GM13976 (cell line): Measurements from ENCODE around the gene TBXA2R.

Experiments used
- DNase-seq: peaks from one replicate; pipeline ENCODE4 v3.0.0; 2012; ENCODE audit warnings: low spot score
- in situ Hi-C: fragments of 300-500 bp; cut with MboI; formaldehyde crosslinking; loops from one replicate; pipeline ENCODE4 v1.12.0; 2022; ENCODE audit warnings: low sequenced_read_pairs, mixed read lengths, inconsistent platforms; ENCODE audit not compliant: unreplicated experiment
- TF ChIP-seq, protein P1 (sequence below): IDR thresholded peaks from 2 replicates; pipeline ENCODE4 v1.5.1; 2012; ENCODE audit warnings: borderline replicate concordance, mild to moderate bottlenecking; ENCODE audit not compliant: insufficient read depth; ENCODE audit errors: extremely low read depth, missing control alignments, control extremely low read depth

The TBXA2R gene

DNA sequence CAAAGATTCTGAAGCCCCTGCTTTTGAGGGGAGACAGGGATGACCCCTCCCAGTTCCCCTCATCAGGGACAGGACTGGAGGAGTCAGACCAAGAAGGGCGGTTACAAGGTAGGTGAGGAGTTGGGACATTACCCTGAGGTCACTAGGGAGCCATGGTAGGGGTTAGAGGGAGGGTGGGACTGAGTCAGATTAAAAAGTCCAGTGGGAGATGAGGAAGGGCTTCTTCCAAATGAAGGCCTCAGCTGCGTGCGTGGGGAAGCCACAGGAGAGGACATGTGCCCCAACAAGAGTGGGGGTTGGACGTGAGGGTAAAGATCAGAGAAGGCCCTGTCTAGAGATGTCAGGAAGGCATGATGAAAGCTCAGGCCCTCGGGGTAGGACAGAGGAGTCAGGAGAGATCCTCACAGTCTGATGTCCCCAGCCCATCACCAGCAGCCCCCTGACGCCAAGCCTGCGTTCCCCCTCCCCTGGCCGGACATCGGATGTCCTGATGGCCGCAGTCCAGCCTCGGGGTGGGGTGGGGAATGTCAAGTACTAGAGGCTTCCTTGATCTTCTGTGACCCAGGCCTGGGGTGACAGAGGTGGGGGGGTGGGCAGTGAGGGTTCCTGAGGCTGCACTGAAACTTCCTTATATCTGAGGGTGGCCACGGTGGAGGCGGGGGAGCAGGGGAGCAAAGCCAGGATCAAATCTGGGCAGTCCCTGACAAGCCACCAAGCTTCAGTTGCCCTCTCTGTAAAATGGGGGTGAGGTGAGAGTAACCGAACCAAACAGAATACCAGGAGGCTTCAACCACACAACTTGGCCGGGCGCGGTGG lies 42.8 kb downstream of the TBXA2R start:
- no peak for DNase-seq
- TF ChIP-seq, protein P1, sequence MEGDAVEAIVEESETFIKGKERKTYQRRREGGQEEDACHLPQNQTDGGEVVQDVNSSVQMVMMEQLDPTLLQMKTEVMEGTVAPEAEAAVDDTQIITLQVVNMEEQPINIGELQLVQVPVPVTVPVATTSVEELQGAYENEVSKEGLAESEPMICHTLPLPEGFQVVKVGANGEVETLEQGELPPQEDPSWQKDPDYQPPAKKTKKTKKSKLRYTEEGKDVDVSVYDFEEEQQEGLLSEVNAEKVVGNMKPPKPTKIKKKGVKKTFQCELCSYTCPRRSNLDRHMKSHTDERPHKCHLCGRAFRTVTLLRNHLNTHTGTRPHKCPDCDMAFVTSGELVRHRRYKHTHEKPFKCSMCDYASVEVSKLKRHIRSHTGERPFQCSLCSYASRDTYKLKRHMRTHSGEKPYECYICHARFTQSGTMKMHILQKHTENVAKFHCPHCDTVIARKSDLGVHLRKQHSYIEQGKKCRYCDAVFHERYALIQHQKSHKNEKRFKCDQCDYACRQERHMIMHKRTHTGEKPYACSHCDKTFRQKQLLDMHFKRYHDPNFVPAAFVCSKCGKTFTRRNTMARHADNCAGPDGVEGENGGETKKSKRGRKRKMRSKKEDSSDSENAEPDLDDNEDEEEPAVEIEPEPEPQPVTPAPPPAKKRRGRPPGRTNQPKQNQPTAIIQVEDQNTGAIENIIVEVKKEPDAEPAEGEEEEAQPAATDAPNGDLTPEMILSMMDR: no peak
- in situ Hi-C loops: no loop called here

DNA sequence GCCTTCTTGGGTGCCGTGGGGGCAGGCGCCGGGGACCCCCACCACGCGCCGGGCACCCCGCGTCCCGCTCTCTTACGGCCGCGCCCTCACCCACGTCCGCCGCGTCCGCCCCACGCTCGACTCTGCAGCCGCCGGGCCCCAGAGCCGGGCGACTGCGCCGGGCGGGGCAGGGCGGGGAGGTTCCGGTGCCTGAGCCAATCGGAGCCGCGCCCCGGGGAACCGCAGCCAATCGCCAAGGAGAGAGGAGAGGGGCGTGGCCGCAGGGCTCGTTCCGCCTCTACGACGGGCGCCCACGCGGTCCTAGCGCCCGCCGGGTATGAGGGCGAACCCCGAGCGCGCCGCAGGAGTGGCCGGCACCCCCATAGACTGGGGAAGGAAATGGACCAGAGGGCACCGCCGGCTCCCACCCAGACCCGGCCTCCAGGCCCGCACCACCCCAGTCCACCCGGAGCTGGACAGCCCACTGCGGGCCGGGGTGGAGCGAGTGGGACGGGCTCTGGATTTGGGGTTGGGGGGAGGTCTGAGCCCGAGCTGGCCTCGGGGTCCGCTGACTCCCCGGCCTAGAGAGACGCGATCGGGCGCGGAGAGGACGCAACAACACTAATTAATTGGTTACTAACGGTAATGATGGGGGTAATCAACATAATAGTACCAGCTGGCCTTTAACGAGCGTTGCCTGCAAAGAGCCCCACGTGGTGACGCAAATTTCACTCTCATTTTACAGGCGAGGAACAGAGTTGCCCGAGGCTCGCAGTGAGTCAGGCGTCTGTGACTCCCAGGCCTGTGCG lies 49.0 kb downstream of the TBXA2R start, which contains the start of gene MFSD12:
TSS of gene MFSD12 (minus strand) at position 126 of the 788 bp plus-strand sequence. CDS start 183 bp downstream, outside the sequence.
- DNase-seq: peak; percentile 100
- TF ChIP-seq, protein P1: no peak
- in situ Hi-C loops: no loop called here

DNA sequence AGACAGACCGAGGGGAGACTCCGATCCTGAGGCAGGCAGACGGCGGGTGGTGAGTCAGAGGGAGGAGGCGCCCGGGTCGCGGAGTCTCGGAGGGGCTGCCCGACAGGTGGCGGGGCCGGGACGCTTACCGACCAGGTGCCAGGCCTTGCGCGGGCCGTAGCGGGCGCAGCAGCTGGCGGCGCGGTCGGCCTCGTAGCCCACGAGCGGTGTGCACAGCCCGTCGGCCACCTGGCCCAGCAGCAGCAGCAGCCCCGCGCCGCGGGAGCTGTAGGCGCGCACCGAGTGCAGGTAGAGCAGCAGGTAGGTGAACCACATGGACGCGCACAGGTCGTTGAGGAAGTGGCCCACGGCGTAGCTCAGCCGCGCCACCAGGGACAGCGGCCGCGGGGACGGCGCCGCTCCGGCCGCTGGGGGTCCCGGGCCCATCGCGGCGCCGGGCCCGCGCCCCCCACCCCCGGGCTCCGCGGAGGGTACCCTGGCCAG lies 49.7 kb downstream of the TBXA2R start:
- TF ChIP-seq, protein P1: no peak
- no peak for DNase-seq
- in situ Hi-C loops: no loop called here

DNA sequence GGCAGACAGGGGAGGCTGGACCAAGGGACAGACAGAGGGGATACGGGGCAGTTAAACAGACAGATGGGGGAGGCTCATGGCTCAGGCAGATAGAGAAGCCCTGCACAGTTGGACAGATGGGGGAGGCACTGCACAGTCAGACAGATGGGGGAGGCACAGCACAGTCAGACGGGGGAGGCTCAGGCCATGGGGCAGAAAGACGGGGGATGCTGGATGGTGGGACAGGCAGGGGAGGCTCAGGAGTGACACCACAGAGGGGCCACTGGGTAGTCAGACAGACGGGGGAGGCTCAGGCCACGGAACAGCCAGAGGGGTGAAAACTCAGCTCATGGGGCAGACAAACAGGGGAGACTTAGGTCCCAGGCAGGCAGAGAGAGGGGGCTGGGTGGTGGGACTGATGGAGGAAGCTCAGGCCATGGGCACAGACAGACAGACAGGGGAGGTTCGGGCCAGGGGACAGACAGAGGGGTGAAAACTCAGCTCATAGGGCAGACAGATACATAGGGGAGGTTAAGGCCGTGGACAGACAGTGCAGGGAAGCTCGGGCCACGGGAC lies 50.2 kb downstream of the TBXA2R start:
- no peak for DNase-seq
- TF ChIP-seq, protein P1: no peak
- in situ Hi-C loops: no loop called here

DNA sequence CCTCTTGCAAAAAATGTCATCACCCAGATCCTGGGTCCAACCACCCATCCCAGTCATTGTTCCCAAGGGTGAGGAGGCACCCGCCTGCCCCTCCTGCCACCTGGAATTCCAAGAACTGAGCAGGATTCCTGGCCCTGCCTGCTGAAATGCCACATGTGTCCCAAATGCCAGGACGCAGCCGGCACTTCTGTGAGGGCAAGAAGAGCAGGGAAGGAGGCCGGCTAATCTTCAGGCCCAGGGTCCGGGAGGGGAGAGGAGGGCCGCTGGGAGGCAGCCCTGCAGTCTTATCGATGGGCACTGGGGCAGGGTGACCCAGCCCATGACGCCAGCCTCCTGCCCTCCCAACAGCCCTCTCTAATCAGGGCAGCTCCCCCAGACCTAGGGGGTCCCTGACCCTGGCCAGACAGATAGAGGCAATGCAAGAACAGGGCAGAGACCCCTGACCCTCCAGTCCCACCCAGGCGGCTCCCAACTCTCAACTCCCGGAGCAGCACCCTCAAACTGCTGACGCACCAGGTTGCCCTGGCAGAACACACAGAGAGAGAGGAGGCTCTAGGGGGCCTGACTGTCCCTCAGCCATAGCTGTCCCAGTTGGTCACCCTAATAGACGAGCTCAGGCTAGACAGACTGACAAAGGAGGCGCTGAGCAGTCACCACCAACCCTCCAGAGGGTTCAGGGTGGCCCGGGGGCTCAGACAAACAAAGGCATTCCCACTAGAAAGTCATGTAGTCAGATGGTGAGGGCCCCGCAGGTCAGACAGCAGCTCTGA lies 50.8 kb downstream of the TBXA2R start:
- TF ChIP-seq, protein P1: no peak
- DNase-seq: no peak
- in situ Hi-C loops: no loop called here
